ENCODE results near the gene TMPRSS6.

DNA sequence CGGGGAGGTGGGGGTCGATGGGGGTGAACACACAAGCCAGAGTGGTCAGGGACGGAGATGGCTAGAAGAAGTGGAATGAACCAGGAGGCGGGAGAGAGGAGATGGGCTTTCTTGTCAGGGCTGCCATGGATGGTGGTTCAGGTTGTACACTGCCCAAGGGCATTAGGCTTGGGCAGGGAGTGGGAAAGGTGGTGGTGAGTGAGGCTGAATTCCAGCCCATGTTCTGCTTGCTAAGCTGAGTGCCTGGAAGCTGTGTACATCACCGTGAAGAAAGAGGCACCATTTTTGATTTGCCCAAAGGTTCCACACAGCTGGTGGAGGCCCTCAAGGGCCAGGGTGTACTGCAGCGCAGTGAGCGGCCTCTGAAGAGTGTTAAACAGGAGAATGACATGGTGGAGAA, 23.3 kb upstream of the TMPRSS6 start:
- TF ChIP-seq, protein P1, sequence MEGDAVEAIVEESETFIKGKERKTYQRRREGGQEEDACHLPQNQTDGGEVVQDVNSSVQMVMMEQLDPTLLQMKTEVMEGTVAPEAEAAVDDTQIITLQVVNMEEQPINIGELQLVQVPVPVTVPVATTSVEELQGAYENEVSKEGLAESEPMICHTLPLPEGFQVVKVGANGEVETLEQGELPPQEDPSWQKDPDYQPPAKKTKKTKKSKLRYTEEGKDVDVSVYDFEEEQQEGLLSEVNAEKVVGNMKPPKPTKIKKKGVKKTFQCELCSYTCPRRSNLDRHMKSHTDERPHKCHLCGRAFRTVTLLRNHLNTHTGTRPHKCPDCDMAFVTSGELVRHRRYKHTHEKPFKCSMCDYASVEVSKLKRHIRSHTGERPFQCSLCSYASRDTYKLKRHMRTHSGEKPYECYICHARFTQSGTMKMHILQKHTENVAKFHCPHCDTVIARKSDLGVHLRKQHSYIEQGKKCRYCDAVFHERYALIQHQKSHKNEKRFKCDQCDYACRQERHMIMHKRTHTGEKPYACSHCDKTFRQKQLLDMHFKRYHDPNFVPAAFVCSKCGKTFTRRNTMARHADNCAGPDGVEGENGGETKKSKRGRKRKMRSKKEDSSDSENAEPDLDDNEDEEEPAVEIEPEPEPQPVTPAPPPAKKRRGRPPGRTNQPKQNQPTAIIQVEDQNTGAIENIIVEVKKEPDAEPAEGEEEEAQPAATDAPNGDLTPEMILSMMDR (IDR thresholded peaks at IDR 0.05), result no peak
- TF ChIP-seq EZH2 (IDR thresholded peaks at IDR 0.05; ENCODE audit: borderline replicate concordance, insufficient read depth, low read depth, low read length, poor library complexity, severe bottlenecking), result no peak
